Nephron progenitor cell (in vitro differentiated cells): Measurements from ENCODE around the gene DACH2.

Experiments used
- DNase-seq: peaks from one replicate; pipeline ENCODE4 v3.0.0; 2021
- H3K27ac Mint-ChIP-seq: 2 replicates; pipeline ENCODE4 v1.8.0; 2021; ENCODE audit warnings: mild to moderate bottlenecking, moderate library complexity, mixed read lengths
- H3K27me3 Mint-ChIP-seq: 2 replicates; pipeline ENCODE4 v1.8.0; 2021; ENCODE audit warnings: mild to moderate bottlenecking, low read depth, mixed read lengths; ENCODE audit not compliant: poor library complexity
- H3K36me3 Mint-ChIP-seq: 2 replicates; pipeline ENCODE4 v1.8.0; 2021; ENCODE audit warnings: low read depth, mixed read lengths
- H3K4me1 Mint-ChIP-seq: 2 replicates; pipeline ENCODE4 v1.8.0; 2021; ENCODE audit warnings: mixed read lengths
- H3K4me3 Mint-ChIP-seq: 2 replicates; pipeline ENCODE4 v1.8.0; 2021; ENCODE audit warnings: mild to moderate bottlenecking, moderate library complexity, mixed read lengths
- H3K9me3 Mint-ChIP-seq: 2 replicates; pipeline ENCODE4 v1.8.0; 2021; ENCODE audit warnings: mild to moderate bottlenecking, moderate library complexity, mixed read lengths
- CTCF ChIP-seq: fragments of 200-600 bp; sonication (generic); IDR thresholded peaks from 2 replicates; pipeline ENCODE4 v1.5.0; 2021; ENCODE audit warnings: antibody characterized with exemption

Gene DACH2

GRCh38 chrX:86137071-86137470 is 11.2 kb upstream of the DACH2 start:
- Mint-ChIP-seq H3K4me1 (peaks cover 5% of the 10 kb centered on the region), H3K27me3 (peaks cover 4% of the 10 kb centered on the region), H3K9me3 (peaks cover 2% of the 10 kb centered on the region), H3K36me3 (no peaks in the 10 kb centered on the region), H3K27ac (no peak overlapping the region), H3K4me3 (no peak overlapping the region)
- DNase-seq: no peak
- TF ChIP-seq CTCF: no peak

GRCh38 chrX:86141786-86142185 is 6.5 kb upstream of the DACH2 start:
- Mint-ChIP-seq H3K27ac (no peak overlapping the region), H3K9me3 (peaks cover 11% of the 10 kb centered on the region), H3K4me3 (no peak overlapping the region), H3K36me3 (no peaks in the 10 kb centered on the region), H3K4me1 (no peaks in the 10 kb centered on the region), H3K27me3 (peaks cover 24% of the 10 kb centered on the region)
- no peak for DNase-seq
- no peak for TF ChIP-seq CTCF

- TF ChIP-seq CTCF: no peak
- H3K27me3 Mint-ChIP-seq: peaks cover 55% of the 10 kb centered on the region
- no peaks in the 10 kb centered on the region for H3K36me3 Mint-ChIP-seq
- H3K27ac Mint-ChIP-seq: no peak overlapping the region
- DNase-seq: no peak
- H3K4me1 Mint-ChIP-seq: peaks cover 25% of the 10 kb centered on the region
- H3K4me3 Mint-ChIP-seq: peak overlapping the region; percentile 16
- peaks cover 11% of the 10 kb centered on the region for H3K9me3 Mint-ChIP-seq
These were observed 2.1 kb upstream of the DACH2 start for GRCh38 chrX:86146102-86146501.

GRCh38 chrX:86148594-86148993 is 343 bp downstream of the DACH2 start:
- DNase-seq: no peak
- peak overlapping the region; percentile 92 for H3K27ac Mint-ChIP-seq

GRCh38 chrX:86149119-86149518 is 868 bp downstream of the DACH2 start:
- Mint-ChIP-seq H3K4me1 (peaks cover 31% of the 10 kb centered on the region), H3K27ac (no peak overlapping the region)
- TF ChIP-seq CTCF: no peak

More at GRCh38 chrX:86148594-86148993, 343 bp downstream of the DACH2 start:
- H3K27me3 Mint-ChIP-seq: peaks cover 51% of the 10 kb centered on the region
- H3K9me3 Mint-ChIP-seq: no peaks in the 10 kb centered on the region
- peaks cover 31% of the 10 kb centered on the region for H3K4me1 Mint-ChIP-seq
- H3K36me3 Mint-ChIP-seq: no peaks in the 10 kb centered on the region
- H3K4me3 Mint-ChIP-seq: peak overlapping the region; percentile 99
- no peak for TF ChIP-seq CTCF

GRCh38 chrX:86154553-86154952 is 6.3 kb downstream of the DACH2 start:
- Mint-ChIP-seq H3K9me3 (no peaks in the 10 kb centered on the region), H3K36me3 (no peaks in the 10 kb centered on the region), H3K4me3 (no peak overlapping the region), H3K27ac (no peak overlapping the region), H3K27me3 (peaks cover 19% of the 10 kb centered on the region), H3K4me1 (peaks cover 27% of the 10 kb centered on the region)
- no peak for DNase-seq
- no peak for TF ChIP-seq CTCF

More at GRCh38 chrX:86149119-86149518, 868 bp downstream of the DACH2 start:
- Mint-ChIP-seq H3K4me3 (peak overlapping the region; percentile 99), H3K36me3 (no peaks in the 10 kb centered on the region), H3K9me3 (no peaks in the 10 kb centered on the region), H3K27me3 (peaks cover 48% of the 10 kb centered on the region)
- no peak for DNase-seq
